PC-3 (cell line): ENCODE results near the gene TMEM170B. TPM values are rescaled to one million over a fixed set of nuclear protein-coding genes. Genes with fewer than 3 reads are reported as not detected.
"Not testable (repeated sequence)": the region's sequence is repeated elsewhere in the genome, so short reads cannot be mapped to it uniquely, and the experiment has no call there.

Experiments
- ATAC-seq: fragments of 200-7000 bp; cut with Tn5 transposase; 2 replicates; pipeline ENCODE4 v1.9.1; 2020; ENCODE audit warnings: mild to moderate bottlenecking, moderate library complexity
- BruUV-seq: library from RNA; stranded (reverse); fragments of 400-500 nt; replicated peaks from 2 replicates; lab custom pipeline; 2021; lab: Mats Ljungman, UMichigan
- CTCF ChIA-PET: fragments of 300-600 bp; sonication (Branson Sonifier 250); formaldehyde crosslinking; loops from one replicate; lab custom pipeline; 2022; ENCODE audit warnings: antibody characterized with exemption; lab: Charles Lee
- POLR2A ChIA-PET: fragments of 300-600 bp; sonication (Branson Sonifier 250); formaldehyde crosslinking; loops from one replicate; lab custom pipeline; 2022; ENCODE audit warnings: antibody characterized with exemption; ENCODE audit not compliant: unreplicated experiment; lab: Charles Lee
- DNase-seq: peaks from one replicate; pipeline ENCODE4 v3.0.0-alpha.2; 2015
- H2AFZ ChIP-seq: fragments of 300-600 bp; sonication (generic); 2 replicates; pipeline ENCODE4 v1.6.0; 2016; ENCODE audit warnings: antibody characterized with exemption, low read length
- H3F3A ChIP-seq: fragments of 300-600 bp; sonication (generic); one replicate; pipeline ENCODE4 v1.6.0; 2017; ENCODE audit warnings: antibody characterized with exemption, low read length, control low read depth, mild to moderate bottlenecking; ENCODE audit not compliant: unreplicated experiment
- H3K27ac ChIP-seq: fragments of 300-600 bp; sonication (generic); 2 replicates; pipeline ENCODE4 v1.5.1; 2016; ENCODE audit warnings: mild to moderate bottlenecking, low read length
- H3K27me3 ChIP-seq: fragments of 300-600 bp; sonication (generic); 2 replicates; pipeline ENCODE4 v1.6.1; 2016; ENCODE audit warnings: low read length, mixed read lengths
- H3K36me3 ChIP-seq: fragments of 300-600 bp; sonication (generic); 2 replicates; pipeline ENCODE4 v1.6.1; 2016; ENCODE audit warnings: low read depth, mixed run types, low read length, mixed read lengths
- H3K4me1 ChIP-seq: fragments of 300-600 bp; sonication (generic); 2 replicates; pipeline ENCODE4 v1.5.1; 2016; ENCODE audit warnings: low read length; ENCODE audit not compliant: insufficient read depth
- H3K4me2 ChIP-seq: fragments of 300-600 bp; sonication (generic); 2 replicates; pipeline ENCODE4 v1.6.0; 2016; ENCODE audit warnings: low read length
- H3K4me3 ChIP-seq: fragments of 300-600 bp; sonication (generic); 2 replicates; pipeline ENCODE4 v1.5.1; 2016; ENCODE audit warnings: mild to moderate bottlenecking, low read length, mixed read lengths
- H3K79me2 ChIP-seq: fragments of 300-600 bp; sonication (generic); 2 replicates; pipeline ENCODE4 v1.6.1; 2017; ENCODE audit warnings: low read length, mixed read lengths
- H3K9ac ChIP-seq: fragments of 300-600 bp; sonication (generic); 2 replicates; pipeline ENCODE4 v1.6.0; 2016; ENCODE audit warnings: mild to moderate bottlenecking, low read length
- H3K9me2 ChIP-seq: fragments of 300-600 bp; sonication (generic); replicated peaks from 2 replicates; pipeline ENCODE4 v1.6.1; 2016; ENCODE audit warnings: mixed run types, low read length, mixed read lengths
- H3K9me3 ChIP-seq: fragments of 300-600 bp; sonication (generic); 2 replicates; pipeline ENCODE4 v1.6.1; 2016; ENCODE audit warnings: low read length, mixed read lengths
- H4K20me1 ChIP-seq: fragments of 300-600 bp; sonication (generic); 2 replicates; pipeline ENCODE4 v1.6.1; 2016; ENCODE audit warnings: low read length, mixed read lengths
- EZH2 ChIP-seq: fragments of 300-600 bp; sonication (generic); IDR thresholded peaks from one replicate; pipeline ENCODE4 v1.6.1; 2017; ENCODE audit warnings: antibody characterized with exemption, mild to moderate bottlenecking, low read length; ENCODE audit not compliant: unreplicated experiment
- EZH2phosphoT487 ChIP-seq: fragments of 300-600 bp; sonication (generic); IDR thresholded peaks from 2 replicates; pipeline ENCODE4 v1.6.1; 2018; ENCODE audit warnings: mild to moderate bottlenecking, antibody characterized with exemption, low read length, borderline replicate concordance
- intact Hi-C: fragments of 100-400 bp; cut with micrococcal nuclease; formaldehyde crosslinking; loops from 2 replicates; pipeline ENCODE4 v1.9.0; 2023
- total RNA-seq: library from RNA; depleted of rRNA; stranded (reverse); fragments of >200 nt; gene quantifications from 2 replicates; pipeline ENCODE4 v1.2.3, GENCODE V29; 2014
- TF ChIP-seq, protein P1 (sequence below): fragments of 300-600 bp; sonication (generic); conservative IDR thresholded peaks from 2 replicates; pipeline ENCODE4 v1.5.1; 2017; ENCODE audit warnings: antibody characterized with exemption, low read depth, mild to moderate bottlenecking, low read length

TMEM170B gene
- total RNA-seq, 1 experiment from 2014 or later, result 0.66 TPM

DNA sequence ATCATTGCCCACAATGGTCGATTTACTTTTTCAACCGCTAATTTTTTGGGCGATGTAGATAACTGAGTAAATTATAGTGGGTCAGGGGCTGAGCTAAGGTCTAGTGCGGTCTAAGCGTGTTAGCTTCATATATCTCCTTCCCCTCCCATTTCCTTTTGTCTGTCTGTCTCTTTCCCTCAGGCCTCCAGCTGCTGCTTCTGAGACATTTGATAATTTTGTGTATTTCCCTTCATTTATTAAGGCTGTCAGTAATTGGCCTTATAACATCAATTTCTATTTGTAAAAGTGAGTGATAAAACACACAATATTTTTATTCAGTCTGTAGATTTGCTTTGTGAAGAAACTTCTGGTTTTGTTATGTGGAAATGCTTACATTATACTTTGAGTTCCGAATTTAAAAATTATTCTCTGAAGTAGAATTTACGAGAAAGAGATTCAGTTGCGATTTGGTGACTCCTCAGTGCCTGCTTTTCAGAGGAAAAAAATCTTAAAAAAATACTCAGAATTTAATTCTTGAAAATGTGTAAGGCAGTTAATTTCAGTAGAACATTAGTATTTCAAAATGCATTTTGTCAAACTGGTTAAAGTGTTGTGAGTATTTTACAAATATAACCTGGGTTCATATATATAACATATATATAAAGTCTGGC is 1.4 kb downstream of the TMEM170B start:
- ATAC-seq (no peak), DNase-seq (no peak)
- Histone ChIP-seq H3K9me2 (no peaks in the 10 kb centered on the region), H3K9ac (no peak overlapping the region), H3K27ac (no peak overlapping the region), H3F3A (peaks cover 11% of the 10 kb centered on the region), H3K4me1 (peaks cover 9% of the 10 kb centered on the region), H3K36me3 (no peaks in the 10 kb centered on the region), H3K4me3 (peak overlapping the region; percentile 70), H3K4me2 (peak overlapping the region; percentile 88), H2AFZ (peak overlapping the region; percentile 68; the same call in 1 of the 2 replicates), H3K9me3 (no peaks in the 10 kb centered on the region), H3K79me2 (no peaks in the 10 kb centered on the region), H3K27me3 (peaks cover 10% of the 10 kb centered on the region; the same call in 1 of the 2 replicates), H4K20me1 (no peaks in the 10 kb centered on the region)
- POLR2A ChIA-PET, result no interaction called here
- no peak for TF ChIP-seq EZH2phosphoT487
- TSS peak; percentile 38 for BruUV-seq
- CTCF ChIA-PET, result no interaction called here
- intact Hi-C loops, result loop anchor here (5.0 kb wide), 1 partner anchor 42 kb away; no protein-coding TSS in a partner anchor

DNA sequence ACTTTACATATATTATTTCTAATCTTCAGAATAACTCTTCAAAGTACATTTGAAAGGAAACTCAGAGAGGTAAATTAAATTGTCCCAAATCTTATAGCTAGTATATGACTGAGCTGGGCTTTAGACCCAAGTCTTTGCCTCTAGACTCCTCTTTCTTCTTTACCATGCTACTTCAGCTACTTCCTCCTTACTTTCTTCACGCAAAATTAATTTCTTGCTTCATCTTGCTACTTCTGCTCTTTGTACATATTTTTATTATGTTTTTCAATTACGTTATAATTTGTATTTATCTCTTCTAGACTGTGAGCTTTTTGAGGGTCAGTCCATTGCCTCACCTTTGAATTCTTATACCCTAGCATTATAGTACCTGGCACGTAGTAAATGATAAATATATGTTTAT is 5.3 kb downstream of the TMEM170B start:
- no peak overlapping the region for H3K9ac ChIP-seq
- no TSS peak for BruUV-seq
- H3K4me3 ChIP-seq, result no peak overlapping the region
- no peak overlapping the region for H3K27ac ChIP-seq
- DNase-seq (no peak), ATAC-seq (no peak)
- peaks cover 10% of the 10 kb centered on the region; the same call in 1 of the 2 replicates for H3K27me3 ChIP-seq
- no peak for TF ChIP-seq EZH2phosphoT487
- TF ChIP-seq EZH2, result no peak
- TF ChIP-seq, protein P1, sequence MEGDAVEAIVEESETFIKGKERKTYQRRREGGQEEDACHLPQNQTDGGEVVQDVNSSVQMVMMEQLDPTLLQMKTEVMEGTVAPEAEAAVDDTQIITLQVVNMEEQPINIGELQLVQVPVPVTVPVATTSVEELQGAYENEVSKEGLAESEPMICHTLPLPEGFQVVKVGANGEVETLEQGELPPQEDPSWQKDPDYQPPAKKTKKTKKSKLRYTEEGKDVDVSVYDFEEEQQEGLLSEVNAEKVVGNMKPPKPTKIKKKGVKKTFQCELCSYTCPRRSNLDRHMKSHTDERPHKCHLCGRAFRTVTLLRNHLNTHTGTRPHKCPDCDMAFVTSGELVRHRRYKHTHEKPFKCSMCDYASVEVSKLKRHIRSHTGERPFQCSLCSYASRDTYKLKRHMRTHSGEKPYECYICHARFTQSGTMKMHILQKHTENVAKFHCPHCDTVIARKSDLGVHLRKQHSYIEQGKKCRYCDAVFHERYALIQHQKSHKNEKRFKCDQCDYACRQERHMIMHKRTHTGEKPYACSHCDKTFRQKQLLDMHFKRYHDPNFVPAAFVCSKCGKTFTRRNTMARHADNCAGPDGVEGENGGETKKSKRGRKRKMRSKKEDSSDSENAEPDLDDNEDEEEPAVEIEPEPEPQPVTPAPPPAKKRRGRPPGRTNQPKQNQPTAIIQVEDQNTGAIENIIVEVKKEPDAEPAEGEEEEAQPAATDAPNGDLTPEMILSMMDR, result no peak
- H4K20me1 ChIP-seq, result no peaks in the 10 kb centered on the region
- H2AFZ ChIP-seq, result no peak overlapping the region
- no peaks in the 10 kb centered on the region for H3K36me3 ChIP-seq
- CTCF ChIA-PET, result no interaction called here
- H3K9me3 ChIP-seq, result no peaks in the 10 kb centered on the region
- no peaks in the 10 kb centered on the region for H3F3A ChIP-seq
- intact Hi-C loops, result no loop called here
- H3K9me2 ChIP-seq, result no peaks in the 10 kb centered on the region
- H3K4me1 ChIP-seq, result no peaks in the 10 kb centered on the region
- H3K4me2 ChIP-seq, result no peak overlapping the region
- POLR2A ChIA-PET, result interaction anchor here (0.5 to 0.6 kb wide), 2 partner anchors 16 to 33 kb away, joined by 3 to 5 read pairs; no protein-coding TSS in a partner anchor
- no peaks in the 10 kb centered on the region for H3K79me2 ChIP-seq

DNA sequence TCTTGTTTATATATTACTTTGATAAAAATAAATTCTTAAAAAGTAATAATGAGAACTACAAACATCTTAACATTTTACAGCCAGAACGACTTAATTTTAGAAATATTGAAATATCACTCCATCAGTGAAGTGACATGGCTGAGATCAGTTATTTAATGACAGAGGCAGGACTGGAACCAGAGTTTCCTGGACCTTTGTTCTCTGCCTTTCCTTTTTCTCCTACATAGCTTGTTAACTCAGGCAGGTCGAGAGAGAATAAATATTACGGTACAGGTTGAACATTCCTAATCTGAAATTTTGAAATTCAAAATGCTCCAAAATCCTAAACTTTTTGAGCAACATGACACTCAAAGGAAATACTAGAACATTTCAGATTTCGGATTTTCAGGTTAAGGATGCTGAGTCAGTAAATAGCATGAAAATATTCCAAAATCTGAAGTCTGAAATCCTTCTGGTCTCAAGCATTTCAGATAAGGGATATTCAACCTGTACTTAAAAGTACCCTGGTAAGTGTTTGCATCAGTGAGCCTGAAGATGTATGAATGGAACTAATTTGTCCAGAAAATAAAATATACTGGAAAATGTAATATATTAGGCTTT is 6.5 kb downstream of the TMEM170B start:
- no TSS peak for BruUV-seq
- TF ChIP-seq EZH2phosphoT487, result no peak
- Histone ChIP-seq H3K9ac (no peak overlapping the region), H3K4me1 (no peaks in the 10 kb centered on the region), H3K4me2 (no peak overlapping the region), H3K27ac (no peak overlapping the region), H3K79me2 (no peaks in the 10 kb centered on the region), H3F3A (no peaks in the 10 kb centered on the region), H3K27me3 (peaks cover 1% of the 10 kb centered on the region; the same call in 1 of the 2 replicates), H2AFZ (no peak overlapping the region), H4K20me1 (no peaks in the 10 kb centered on the region), H3K4me3 (no peak overlapping the region), H3K9me3 (no peaks in the 10 kb centered on the region), H3K36me3 (no peaks in the 10 kb centered on the region), H3K9me2 (no peaks in the 10 kb centered on the region)
- intact Hi-C loops, result no loop called here
- ATAC-seq, result no peak
- DNase-seq, result no peak
- ChIA-PET POLR2A (no interaction called here), CTCF (no interaction called here)

DNA sequence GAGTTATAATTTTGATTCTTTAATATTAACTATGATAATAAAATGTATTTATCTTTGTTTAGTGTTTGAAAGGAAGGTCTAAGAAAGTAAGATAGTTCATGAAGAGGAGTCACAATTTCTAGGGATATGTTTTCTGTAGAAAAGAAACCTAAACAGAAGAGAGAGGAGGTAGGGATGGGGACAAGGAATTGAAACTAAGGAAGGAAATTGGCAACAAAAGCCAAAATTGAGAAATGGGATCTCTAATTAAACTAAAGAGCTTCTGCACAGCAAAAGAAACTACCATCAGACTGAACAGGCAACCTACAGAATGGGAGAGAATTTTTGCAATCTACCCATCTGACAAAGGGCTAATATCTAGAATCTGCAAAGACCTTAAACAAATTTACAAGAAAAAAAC is 10.3 kb downstream of the TMEM170B start:
- H3K27ac ChIP-seq, H2AFZ ChIP-seq, CTCF ChIA-PET, H3K79me2 ChIP-seq, H3K4me1 ChIP-seq, POLR2A ChIA-PET, intact Hi-C loops, H3K4me3 ChIP-seq, DNase-seq, H3K27me3 ChIP-seq, BruUV-seq, H3K9ac ChIP-seq, H4K20me1 ChIP-seq, H3K9me2 ChIP-seq, H3K9me3 ChIP-seq, H3K4me2 ChIP-seq, ATAC-seq, H3K36me3 ChIP-seq, H3F3A ChIP-seq: not testable (repeated sequence)

DNA sequence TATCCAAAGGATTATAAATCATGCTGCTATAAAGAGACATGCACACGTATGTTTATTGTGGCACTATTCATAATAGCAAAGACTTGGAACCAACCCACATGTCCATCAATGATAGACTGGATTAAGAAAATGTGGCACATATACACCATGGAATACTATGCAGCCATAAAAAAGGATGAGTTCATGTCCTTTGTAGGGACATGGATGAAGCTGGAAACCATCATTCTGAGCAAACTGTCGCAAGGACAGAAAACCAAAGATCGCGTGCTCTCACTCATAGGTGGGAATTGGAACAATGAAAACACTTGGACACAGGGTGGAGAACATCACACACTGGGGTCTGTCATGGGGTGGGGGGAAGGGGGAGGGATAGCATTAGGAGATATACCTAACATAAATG is 11.0 kb downstream of the TMEM170B start:
- H3F3A ChIP-seq, POLR2A ChIA-PET, H3K79me2 ChIP-seq, H3K9ac ChIP-seq, intact Hi-C loops, DNase-seq, H2AFZ ChIP-seq, H3K4me1 ChIP-seq, H3K4me3 ChIP-seq, BruUV-seq, CTCF ChIA-PET, H3K9me2 ChIP-seq, H3K4me2 ChIP-seq, H3K9me3 ChIP-seq, H3K27me3 ChIP-seq, ATAC-seq, H3K27ac ChIP-seq, H4K20me1 ChIP-seq, H3K36me3 ChIP-seq: not testable (repeated sequence)
